HG02642 (cell line): Measurements from ENCODE around the gene ITM2C.

ENCODE experiments used
- ATAC-seq: cut with Tn5 transposase; IDR thresholded peaks from one replicate; pipeline ENCODE4 v1.9.1; 2021; ENCODE audit warnings: mild to moderate bottlenecking; ENCODE audit not compliant: unreplicated experiment, poor library complexity

ITM2C gene

DNA sequence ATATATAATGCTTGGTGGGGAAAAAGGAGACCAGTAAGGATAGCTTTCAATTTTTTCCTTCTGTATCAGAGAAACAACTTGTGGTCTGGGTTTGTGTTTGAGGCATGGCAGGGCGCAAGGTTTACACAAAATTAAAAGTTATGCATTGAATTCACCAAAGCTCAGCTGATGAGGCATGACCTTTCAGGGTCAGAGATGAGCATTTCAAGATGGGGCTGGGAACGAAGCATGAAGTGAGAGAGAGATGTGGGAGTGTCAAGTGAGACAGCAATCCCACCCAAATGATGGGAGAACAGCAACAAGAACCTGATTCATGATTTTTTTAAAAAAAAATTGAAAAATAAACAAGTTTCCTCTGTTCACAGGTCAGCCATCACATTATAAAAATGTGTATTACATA, 55.4 kb downstream of the ITM2C start:
- no peak for ATAC-seq

DNA sequence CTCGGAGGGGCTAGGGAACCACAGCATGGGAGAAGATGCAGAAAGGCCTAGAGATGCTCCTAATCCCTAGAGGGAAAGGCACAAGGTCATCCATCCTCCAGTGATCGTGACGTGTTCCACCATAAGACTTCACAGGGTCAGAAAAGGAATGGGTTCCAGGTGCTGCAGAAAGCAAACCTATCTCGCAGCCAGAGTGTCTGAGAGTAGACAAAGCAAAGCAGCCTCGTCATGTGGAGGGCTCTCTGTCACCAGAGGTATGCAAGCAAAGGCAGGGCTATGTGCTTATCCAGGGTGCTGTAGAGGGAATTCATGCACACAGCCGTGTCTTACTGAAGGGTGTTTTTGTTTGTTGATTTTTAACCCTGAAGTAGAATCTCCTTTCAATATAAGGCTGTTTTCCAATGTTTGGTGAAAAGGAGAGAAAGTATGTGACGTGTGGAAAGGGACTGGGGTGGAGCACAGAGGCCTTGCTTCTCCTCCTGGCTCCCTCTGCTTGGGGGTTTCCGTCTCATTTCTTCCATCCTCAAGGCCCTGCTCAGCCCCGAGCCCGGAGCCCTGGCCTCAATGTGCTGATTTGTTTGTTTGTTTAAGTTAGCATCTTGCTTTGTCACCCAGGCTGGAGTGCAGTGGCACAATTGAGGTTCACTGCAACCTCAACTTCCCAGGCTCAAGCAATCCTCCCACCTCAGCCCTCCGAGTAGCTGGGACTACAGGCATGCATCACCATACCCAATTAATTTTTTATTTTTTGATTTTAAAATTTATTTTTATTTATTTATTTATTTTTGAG, 57.3 kb downstream of the ITM2C start:
- ATAC-seq = no peak

DNA sequence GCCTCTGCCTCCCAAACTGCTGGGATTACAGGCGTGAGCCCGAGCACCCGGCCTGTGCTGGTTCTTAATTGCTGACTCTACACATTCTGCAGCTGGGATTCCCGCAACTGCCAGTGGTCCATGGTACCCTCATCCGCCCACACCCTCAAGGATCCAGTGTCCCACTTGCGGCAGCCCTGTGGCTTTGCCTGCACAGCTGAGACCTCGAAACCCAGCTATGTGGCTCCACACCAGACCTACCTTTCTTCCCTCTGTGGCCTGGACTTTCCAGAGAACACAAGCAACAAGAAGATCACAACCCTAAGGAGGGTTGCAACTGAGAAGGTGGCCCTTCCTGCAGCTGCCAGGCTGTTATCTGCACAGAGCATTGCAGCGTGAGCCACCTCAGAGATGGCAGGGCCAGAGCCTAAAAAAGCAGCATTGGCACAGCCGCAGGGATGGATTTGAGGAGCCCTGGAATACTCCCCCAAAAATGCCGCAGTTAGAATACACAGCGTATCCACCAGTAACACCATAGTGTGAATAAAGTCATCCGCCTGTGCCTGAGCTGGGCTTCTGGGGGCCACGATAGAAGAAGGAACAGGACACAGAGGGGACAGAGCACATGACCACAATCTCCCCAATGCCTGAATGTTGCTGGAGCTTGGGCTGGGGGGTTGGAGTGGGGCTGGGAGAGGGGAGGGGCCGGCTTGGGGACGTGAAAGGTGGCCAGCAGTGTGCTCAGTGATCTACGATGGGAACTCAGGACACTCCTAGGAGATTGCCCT, 58.4 kb downstream of the ITM2C start:
- no peak for ATAC-seq

DNA sequence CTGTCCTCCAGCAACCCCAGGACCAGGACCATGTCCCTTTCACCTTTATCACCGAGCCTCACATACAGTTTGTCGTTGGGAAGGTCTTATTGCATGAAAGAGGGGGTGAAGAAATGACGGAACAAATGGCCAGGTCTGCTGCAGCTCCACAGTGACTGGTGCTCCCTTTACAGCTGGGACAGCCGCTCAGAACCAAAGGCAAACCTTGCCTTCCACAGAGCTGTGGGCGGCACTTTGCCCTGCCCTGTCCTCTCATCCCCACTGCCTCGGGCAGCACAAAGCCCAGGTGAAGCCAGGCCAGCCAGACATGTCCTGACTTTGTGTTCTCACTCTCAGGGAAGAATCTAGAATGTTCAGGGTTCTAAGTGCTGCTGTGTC, 59.3 kb downstream of the ITM2C start:
- no peak for ATAC-seq

DNA sequence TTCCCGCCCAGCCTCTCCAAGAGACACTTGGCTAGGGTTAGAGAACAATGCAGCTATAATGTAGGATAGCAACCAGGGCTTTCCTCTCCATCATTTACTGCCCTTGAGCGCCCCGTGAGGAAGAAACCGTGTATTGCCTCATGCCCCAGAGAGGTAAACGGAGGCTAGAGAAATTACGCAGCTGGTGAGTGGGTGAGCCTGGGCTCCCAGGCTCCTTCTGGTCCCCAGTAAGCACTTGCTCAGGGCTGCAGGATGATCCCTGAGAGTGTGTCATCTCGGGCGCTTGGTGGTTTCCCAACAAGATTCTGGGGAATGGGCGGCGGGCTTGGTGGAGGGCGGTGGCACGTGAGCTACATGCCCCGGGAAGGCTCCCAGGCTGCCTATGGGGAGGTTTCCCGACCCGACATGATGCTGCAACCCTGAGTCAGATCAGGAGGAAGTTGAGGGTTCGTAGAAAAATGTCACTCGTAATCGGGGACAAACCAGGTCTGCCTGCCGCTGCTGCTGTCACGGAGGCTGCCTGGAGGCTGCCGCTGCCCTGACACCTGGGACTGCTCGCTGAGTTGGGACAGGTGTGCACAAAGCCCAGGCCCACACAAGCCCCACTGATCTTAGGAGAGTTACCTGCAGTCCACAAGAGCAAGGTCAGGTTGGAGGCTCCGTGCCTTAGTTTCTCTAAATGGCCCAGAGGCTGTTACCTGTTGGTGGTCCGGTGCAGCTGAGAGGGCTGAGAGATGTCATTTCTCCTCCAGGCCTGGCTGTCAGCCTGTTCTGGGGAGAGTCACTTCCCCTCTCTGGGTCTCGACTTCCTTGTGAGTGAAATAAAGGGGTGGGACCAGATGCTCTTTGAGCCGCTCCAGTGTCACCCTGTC, 60.0 kb downstream of the ITM2C start, which contains the start of gene GPR55:
Gene GPR55 (minus strand): TSS at position 773 of the 872 bp plus-strand sequence. CDS start 14,280 bp downstream, outside the sequence.
- peak; percentile 38 for ATAC-seq

DNA sequence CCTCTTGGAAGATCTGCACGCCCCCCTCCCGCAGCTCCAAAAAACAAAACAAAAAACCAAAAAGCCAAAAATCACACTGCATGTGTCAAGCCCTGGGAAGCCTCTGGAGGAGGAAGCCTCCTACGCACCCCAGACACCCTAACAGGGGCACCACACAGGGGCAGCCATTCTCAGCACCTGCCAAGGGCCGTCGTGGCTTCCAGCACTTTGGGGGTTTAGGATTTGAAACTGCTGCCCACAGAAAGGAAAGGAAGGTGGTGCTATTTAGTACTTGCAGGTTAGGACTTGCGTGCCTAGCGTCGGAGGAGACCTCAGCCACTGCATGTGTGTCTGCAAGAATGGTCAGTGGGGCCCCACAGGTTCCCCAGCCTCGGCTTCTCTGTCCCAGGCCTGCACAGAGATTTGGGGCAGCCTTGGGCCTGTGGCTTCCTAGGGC, 60.7 kb downstream of the ITM2C start:
- peak; percentile 33 for ATAC-seq

DNA sequence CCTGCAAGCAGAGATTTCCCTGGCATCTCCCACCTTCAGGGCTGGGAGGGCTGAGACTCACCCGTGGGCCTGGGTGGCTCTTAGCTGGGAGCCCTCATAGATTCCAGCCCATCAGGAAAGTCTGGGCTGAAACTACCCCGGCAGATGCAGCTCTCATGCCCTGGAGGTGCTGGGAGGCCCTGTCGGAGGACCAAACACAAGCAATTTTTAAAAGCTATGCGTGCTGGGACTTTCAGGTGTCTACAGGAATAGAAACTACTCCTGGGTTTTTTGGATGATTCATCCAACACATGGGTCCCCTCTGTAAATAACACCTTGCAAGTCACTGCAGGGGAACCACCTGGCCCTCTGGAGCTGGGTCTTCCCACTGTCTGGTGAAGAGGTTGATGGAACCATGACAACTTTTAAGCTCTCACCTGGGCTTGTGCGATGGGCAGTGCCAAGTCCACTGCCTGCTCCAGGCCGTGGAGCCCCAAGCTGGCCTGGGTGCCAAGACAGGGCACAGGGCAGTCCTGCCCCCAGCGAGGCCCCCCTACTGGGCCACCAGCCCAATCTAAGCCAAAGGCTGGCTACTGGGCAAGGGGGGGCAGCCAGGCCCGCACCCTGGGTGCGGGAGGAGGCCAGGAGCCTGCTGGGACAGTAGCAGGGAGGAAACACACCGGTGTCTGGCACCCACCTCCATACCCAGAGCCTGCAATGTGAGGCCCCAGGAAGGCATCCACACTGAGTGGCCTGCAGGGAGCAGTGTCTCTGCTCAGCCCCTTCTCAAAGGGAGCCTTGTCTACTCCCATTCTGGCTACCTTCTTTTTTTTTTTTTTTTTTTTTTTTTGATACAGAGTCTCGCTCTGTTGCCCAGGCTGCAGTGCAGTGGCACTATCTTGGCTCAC, 61.4 kb downstream of the ITM2C start:
- peak; percentile 40 for ATAC-seq

DNA sequence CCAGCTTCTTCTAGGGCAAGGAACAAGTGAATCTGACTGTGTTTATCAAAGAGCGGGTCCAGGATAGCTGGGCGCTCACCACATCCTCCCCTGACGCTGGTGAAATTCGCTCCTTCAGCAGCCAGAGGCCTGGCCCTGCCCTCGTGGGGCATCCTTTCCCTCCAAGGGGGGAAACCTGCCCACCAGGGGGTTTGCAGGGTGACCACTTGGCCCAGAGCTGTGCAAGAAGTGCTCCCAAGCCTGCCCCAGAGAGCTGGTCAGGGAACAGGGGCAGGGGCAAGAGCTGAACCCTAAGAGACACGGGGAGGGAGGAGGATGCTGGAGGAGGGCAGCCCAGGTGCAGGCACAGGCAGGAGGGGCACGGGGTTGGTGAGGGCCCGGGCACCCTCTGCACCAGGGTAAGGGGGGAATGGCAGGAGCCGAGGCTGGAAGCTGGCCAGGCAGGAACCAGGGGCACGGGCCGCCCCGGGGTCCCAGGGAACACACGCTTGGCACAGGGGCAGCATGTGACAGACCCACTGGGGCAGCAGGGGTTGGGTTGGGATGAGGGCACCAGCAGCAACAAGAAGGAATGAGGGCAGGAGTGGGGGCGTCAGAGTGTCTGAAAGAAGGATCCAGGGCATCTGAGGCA, 63.1 kb downstream of the ITM2C start:
- no peak for ATAC-seq
